Mesendoderm (in vitro differentiated cells): ENCODE data around the gene PMFBP1.

Experiments used
- DNase-seq: peaks from one replicate; pipeline ENCODE4 v3.0.0; 2013
- H2AK5ac ChIP-seq: 2 replicates; pipeline ENCODE4 v1.6.1; 2013; ENCODE audit warnings: low read length, inconsistent platforms
- H2BK120ac ChIP-seq: 2 replicates; pipeline ENCODE4 v1.6.1; 2013; ENCODE audit warnings: low read depth, mild to moderate bottlenecking, low read length, moderate library complexity, mixed read lengths
- H2BK15ac ChIP-seq: replicated peaks from 2 replicates; pipeline ENCODE4 v1.6.1; 2013; ENCODE audit warnings: low read depth, mild to moderate bottlenecking, moderate library complexity
- H2BK5ac ChIP-seq: 2 replicates; pipeline ENCODE4 v1.6.1; 2013; ENCODE audit warnings: low read length, inconsistent platforms
- H3K18ac ChIP-seq: 2 replicates; pipeline ENCODE4 v1.6.1; 2013; ENCODE audit warnings: mild to moderate bottlenecking, low read length, mixed read lengths
- H3K23ac ChIP-seq: one replicate; pipeline ENCODE4 v1.6.1; 2013; ENCODE audit warnings: low read length
- H3K27ac ChIP-seq: 2 replicates; pipeline ENCODE4 v1.5.1; 2013; ENCODE audit warnings: low read depth, mild to moderate bottlenecking, inconsistent platforms, low read length, moderate library complexity
- H3K27me3 ChIP-seq: 2 replicates; pipeline ENCODE4 v1.6.1; 2013; ENCODE audit warnings: low read length, control low read depth, mild to moderate bottlenecking, inconsistent platforms; ENCODE audit not compliant: insufficient read depth, poor library complexity
- H3K36me3 ChIP-seq: 2 replicates; pipeline ENCODE4 v1.6.1; 2013; ENCODE audit warnings: low read length, inconsistent platforms; ENCODE audit not compliant: control insufficient read depth, insufficient read depth
- H3K4ac ChIP-seq: one replicate; pipeline ENCODE4 v1.6.1; 2013; ENCODE audit warnings: low read depth, mild to moderate bottlenecking, low read length, moderate library complexity
- H3K4me1 ChIP-seq: 2 replicates; pipeline ENCODE4 v1.6.1; 2013; ENCODE audit warnings: low read depth, low read length, inconsistent platforms; ENCODE audit not compliant: control insufficient read depth
- H3K4me2 ChIP-seq: 2 replicates; pipeline ENCODE4 v1.6.1; 2013; ENCODE audit warnings: low read length
- H3K4me3 ChIP-seq: 2 replicates; pipeline ENCODE4 v1.5.1; 2013; ENCODE audit warnings: mild to moderate bottlenecking, low read length
- H3K56ac ChIP-seq: one replicate; pipeline ENCODE4 v1.6.1; 2013; ENCODE audit warnings: low read length
- H3K79me1 ChIP-seq: 2 replicates; pipeline ENCODE4 v1.6.1; 2013; ENCODE audit warnings: low read length, inconsistent platforms
- H3K79me2 ChIP-seq: 2 replicates; pipeline ENCODE4 v1.6.1; 2013; ENCODE audit warnings: mild to moderate bottlenecking, low read length; ENCODE audit not compliant: control insufficient read depth, insufficient read depth
- H3K9ac ChIP-seq: 2 replicates; pipeline ENCODE4 v1.6.1; 2013; ENCODE audit warnings: low read length, inconsistent platforms
- H4K5ac ChIP-seq: one replicate; pipeline ENCODE4 v1.6.1; 2013; ENCODE audit warnings: low read length
- H4K8ac ChIP-seq: one replicate; pipeline ENCODE4 v1.6.1; 2013; ENCODE audit warnings: low read depth, mild to moderate bottlenecking, control low read depth, low read length, moderate library complexity
- WGBS: extraction: QIAGEN DNeasy Blood & Tissue Kit; methylation state at CpG from one replicate; pipeline ENCODE4 v1.1.7; 2013; ENCODE audit warnings: low lambda C conversion rate, missing lambda C conversion rate; ENCODE audit not compliant: insufficient coverage; ENCODE audit errors: extremely low coverage; 5-methylcytosine and 5-hydroxymethylcytosine counted together

Gene PMFBP1

GRCh38 chr16:72125635-72126428 lies 46.1 kb downstream of the PMFBP1 start:
- Histone ChIP-seq H3K4me1 (peaks cover 2% of the 10 kb centered on the region), H3K79me1 (no peaks in the 10 kb centered on the region), H4K8ac (no peak overlapping the region), H3K23ac (no peak overlapping the region), H2BK120ac (no peak overlapping the region), H3K27me3 (no peaks in the 10 kb centered on the region), H3K56ac (peak overlapping the region; percentile 11), H3K4me3 (no peak overlapping the region), H3K79me2 (no peaks in the 10 kb centered on the region), H2AK5ac (no peak overlapping the region), H3K27ac (no peak overlapping the region), H4K5ac (no peak overlapping the region), H3K4me2 (no peak overlapping the region), H2BK5ac (no peak overlapping the region), H3K18ac (no peak overlapping the region), H3K4ac (no peak overlapping the region), H2BK15ac (no peak overlapping the region), H3K9ac (no peak overlapping the region), H3K36me3 (no peaks in the 10 kb centered on the region)
- WGBS, result no CpG with 5 or more reads among the region's 9 CpGs
- DNase-seq, result peak; percentile 19

GRCh38 chr16:72124761-72125634 lies 47.0 kb downstream of the PMFBP1 start:
- H3K4me3 ChIP-seq, result no peak overlapping the region
- H2AK5ac ChIP-seq, result no peak overlapping the region
- DNase-seq, result peak; percentile 93
- H3K18ac ChIP-seq, result no peak overlapping the region
- H3K4ac ChIP-seq, result no peak overlapping the region
- H3K36me3 ChIP-seq, result no peaks in the 10 kb centered on the region
- H3K23ac ChIP-seq, result no peak overlapping the region
- H2BK15ac ChIP-seq, result no peak overlapping the region
- no peak overlapping the region for H3K27ac ChIP-seq
- peak overlapping the region; percentile 52 for H3K56ac ChIP-seq
- peaks cover 2% of the 10 kb centered on the region for H3K4me1 ChIP-seq
- WGBS, result no CpG with 5 or more reads among the region's 13 CpGs
- no peak overlapping the region for H2BK120ac ChIP-seq
- no peak overlapping the region for H3K9ac ChIP-seq
- H3K27me3 ChIP-seq, result no peaks in the 10 kb centered on the region
- H3K79me1 ChIP-seq, result no peaks in the 10 kb centered on the region
- H2BK5ac ChIP-seq, result no peak overlapping the region
- no peak overlapping the region for H3K4me2 ChIP-seq
- H4K8ac ChIP-seq, result no peak overlapping the region
- no peak overlapping the region for H4K5ac ChIP-seq
- no peaks in the 10 kb centered on the region for H3K79me2 ChIP-seq

GRCh38 chr16:72124148-72124547 lies 47.8 kb downstream of the PMFBP1 start:
- H3K79me2 ChIP-seq, result no peaks in the 10 kb centered on the region
- no peak overlapping the region for H3K18ac ChIP-seq
- no peak overlapping the region for H2BK120ac ChIP-seq
- H3K4me1 ChIP-seq, result peaks cover 2% of the 10 kb centered on the region
- no peaks in the 10 kb centered on the region for H3K27me3 ChIP-seq
- H3K79me1 ChIP-seq, result no peaks in the 10 kb centered on the region
- H3K9ac ChIP-seq, result no peak overlapping the region
- DNase-seq, result no peak
- no CpG with 5 or more reads among the region's 3 CpGs for WGBS
- no peak overlapping the region for H3K4me3 ChIP-seq
- H3K23ac ChIP-seq, result no peak overlapping the region
- no peak overlapping the region for H4K5ac ChIP-seq
- H3K36me3 ChIP-seq, result no peaks in the 10 kb centered on the region
- H3K4ac ChIP-seq, result no peak overlapping the region
- H4K8ac ChIP-seq, result no peak overlapping the region
- H2BK5ac ChIP-seq, result no peak overlapping the region
- H3K56ac ChIP-seq, result no peak overlapping the region
- no peak overlapping the region for H2AK5ac ChIP-seq
- H3K4me2 ChIP-seq, result no peak overlapping the region
- no peak overlapping the region for H2BK15ac ChIP-seq
- no peak overlapping the region for H3K27ac ChIP-seq

GRCh38 chr16:72123426-72123825 lies 48.5 kb downstream of the PMFBP1 start:
- H3K27me3 ChIP-seq, result no peaks in the 10 kb centered on the region
- no peak overlapping the region for H3K4me2 ChIP-seq
- H4K5ac ChIP-seq, result no peak overlapping the region
- no peak overlapping the region for H3K4ac ChIP-seq
- no peak for DNase-seq
- H3K18ac ChIP-seq, result no peak overlapping the region
- peaks cover 2% of the 10 kb centered on the region for H3K4me1 ChIP-seq
- H3K36me3 ChIP-seq, result no peaks in the 10 kb centered on the region
- H4K8ac ChIP-seq, result no peak overlapping the region
- no peak overlapping the region for H2BK15ac ChIP-seq
- no peak overlapping the region for H2BK5ac ChIP-seq
- no peak overlapping the region for H3K56ac ChIP-seq
- no peak overlapping the region for H3K4me3 ChIP-seq
- H3K23ac ChIP-seq, result no peak overlapping the region
- H3K79me1 ChIP-seq, result no peaks in the 10 kb centered on the region
- H2BK120ac ChIP-seq, result no peak overlapping the region
- no peak overlapping the region for H3K27ac ChIP-seq
- WGBS, result no CpG with 5 or more reads among the region's 8 CpGs
- no peak overlapping the region for H3K9ac ChIP-seq
- no peaks in the 10 kb centered on the region for H3K79me2 ChIP-seq
- no peak overlapping the region for H2AK5ac ChIP-seq

- Histone ChIP-seq H3K4ac (no peak overlapping the region), H3K36me3 (no peaks in the 10 kb centered on the region)
- WGBS, result no CpG with 5 or more reads among the region's 11 CpGs
These were observed 49.0 kb downstream of the PMFBP1 start for GRCh38 chr16:72122916-72123315.

More at GRCh38 chr16:72122916-72123315, 49.0 kb downstream of the PMFBP1 start:
- Histone ChIP-seq H4K8ac (no peak overlapping the region), H3K4me3 (no peak overlapping the region), H3K56ac (no peak overlapping the region), H4K5ac (no peak overlapping the region), H2BK5ac (no peak overlapping the region), H3K4me2 (no peak overlapping the region), H3K79me1 (no peaks in the 10 kb centered on the region), H2BK120ac (no peak overlapping the region), H3K27ac (no peak overlapping the region), H3K23ac (no peak overlapping the region), H3K4me1 (peaks cover 2% of the 10 kb centered on the region), H2AK5ac (no peak overlapping the region), H2BK15ac (no peak overlapping the region), H3K18ac (no peak overlapping the region), H3K9ac (no peak overlapping the region), H3K27me3 (no peaks in the 10 kb centered on the region), H3K79me2 (no peaks in the 10 kb centered on the region)
- no peak for DNase-seq
